ENCODE data around the gene CCN2.
"Not testable (repeated sequence)": the region's sequence is repeated elsewhere in the genome, so short reads cannot be mapped to it uniquely, and the experiment has no call there.

CCN2 gene

GRCh38 chr6:131937703-131938631 lies 13.2 kb downstream of the CCN2 start:
- peak; percentile 95 for DNase-seq

DNA sequence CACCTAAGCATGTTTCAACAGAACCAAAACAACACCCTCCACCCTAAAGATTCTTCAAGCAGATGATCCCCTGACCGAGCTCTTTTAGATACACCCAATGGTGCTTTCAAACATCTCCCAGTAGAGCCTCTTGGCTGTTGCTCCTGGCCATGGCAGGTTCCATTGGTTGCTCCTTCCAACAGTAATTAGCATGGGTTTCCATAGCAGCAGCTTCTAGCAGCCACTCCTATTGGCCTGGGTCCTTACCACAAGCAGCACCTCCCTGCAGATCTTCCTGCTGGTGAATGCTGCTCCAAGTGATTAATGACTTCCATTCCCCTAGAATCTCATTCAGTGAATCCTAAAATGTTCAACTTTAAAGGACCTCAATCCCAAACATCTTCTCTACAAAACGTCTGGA lies 13.9 kb downstream of the CCN2 start:
- DNase-seq: no peak

GRCh38 chr6:131936156-131936555 lies 15.0 kb downstream of the CCN2 start:
- DNase-seq: no peak

DNA sequence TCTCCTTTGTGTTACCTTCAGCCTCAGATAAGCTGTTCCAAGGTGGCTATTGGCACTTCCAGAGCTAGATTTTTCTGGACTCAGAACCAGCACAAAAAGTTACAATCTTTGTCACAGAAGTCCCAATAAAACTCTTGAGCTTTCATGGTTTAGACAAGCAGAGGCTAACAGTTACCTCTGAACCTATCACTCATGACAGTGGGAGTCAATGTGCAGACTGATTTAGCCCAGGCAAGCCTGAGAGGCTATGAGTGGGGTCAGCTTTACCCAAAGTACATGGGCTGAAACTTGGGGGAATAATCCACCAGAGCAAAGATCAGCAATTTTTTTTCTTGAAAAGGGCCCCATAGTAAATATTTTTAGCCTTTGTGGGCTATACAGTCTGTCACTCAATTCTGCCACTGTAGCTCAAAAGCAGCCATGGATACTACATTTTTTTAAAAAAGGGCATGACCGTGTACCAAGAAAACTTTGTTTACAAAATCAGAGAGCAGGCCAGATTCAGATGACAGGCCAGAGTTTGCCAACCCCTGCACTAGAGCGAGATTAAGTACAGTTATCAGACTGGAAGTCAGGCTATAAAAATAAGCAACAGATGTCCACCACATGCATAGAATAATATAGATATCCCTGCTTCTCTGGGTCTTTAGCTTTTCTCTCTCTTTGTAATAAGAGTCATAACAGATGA lies 20.0 kb downstream of the CCN2 start:
- no peak for DNase-seq

GRCh38 chr6:131929976-131930375 lies 21.2 kb downstream of the CCN2 start:
- DNase-seq: no peak

DNA sequence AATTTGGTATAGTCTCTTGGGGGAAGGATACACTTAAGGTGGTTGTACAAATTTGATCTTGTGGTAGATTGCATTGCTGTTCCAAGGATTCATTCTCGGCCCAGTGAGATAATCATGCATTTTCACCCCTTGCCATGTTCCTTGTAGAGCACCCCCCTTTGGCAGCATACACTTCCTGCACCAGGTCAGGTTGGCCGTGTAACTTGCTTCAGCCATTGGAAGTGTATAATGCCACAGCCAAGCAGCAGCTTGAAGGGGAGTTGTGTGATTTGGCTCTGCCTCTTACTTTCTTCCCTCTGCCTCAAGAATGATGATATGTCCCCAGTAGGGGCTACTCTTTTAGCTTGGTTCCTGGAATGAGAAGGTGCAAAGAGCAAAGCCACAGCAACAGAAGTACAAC lies 21.9 kb downstream of the CCN2 start:
- DNase-seq: no peak

DNA sequence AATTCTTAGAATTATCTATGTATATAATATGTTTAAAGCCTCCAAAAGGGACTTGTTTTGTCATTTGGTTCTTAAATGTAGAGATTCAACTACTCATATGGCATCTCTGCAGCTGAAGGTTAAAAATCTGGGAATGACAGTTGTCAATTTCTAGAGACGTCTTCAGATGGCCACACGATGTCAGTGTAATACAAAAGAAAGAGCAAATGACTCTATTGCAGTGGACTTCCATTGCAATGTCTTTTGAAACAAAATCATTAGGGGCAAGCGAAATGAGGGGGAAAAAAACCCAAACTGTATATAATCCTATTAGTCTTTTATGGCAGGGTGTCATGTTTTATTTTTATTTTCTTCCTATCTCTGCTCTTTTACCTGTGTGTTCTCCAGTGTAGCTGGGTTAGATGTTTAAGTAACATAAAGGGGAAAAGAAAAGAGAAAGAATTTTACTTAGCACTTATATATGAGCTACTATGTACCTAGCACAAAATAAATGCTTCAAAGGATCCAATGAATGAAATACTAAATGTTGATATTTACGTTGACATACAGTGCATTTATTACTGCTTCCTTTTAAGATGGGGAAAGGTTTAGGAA lies 26.2 kb downstream of the CCN2 start:
- DNase-seq: peak; percentile 72

GRCh38 chr6:131923356-131923755 lies 27.8 kb downstream of the CCN2 start:
- DNase-seq: peak; percentile 68

DNA sequence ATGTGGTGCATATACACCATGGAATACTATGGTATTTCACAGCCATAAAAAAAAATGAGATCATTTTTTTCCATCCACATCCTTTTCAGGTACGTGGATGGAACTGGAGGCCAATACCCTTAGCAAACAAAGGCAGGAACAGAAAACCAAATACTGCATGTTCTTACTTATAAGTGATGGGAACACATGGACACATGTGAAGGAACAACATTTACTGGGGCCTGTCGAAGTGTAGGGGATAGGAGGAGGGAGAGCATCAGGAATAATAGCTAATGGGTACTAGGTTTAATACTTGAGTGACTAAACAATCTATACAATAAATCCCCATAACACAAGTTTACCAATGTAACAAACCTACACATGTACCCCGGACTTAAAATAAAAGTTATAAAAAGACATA lies 30.5 kb downstream of the CCN2 start:
- DNase-seq: no peak

GRCh38 chr6:131918650-131919355 lies 32.4 kb downstream of the CCN2 start:
- DNase-seq: no peak

DNA sequence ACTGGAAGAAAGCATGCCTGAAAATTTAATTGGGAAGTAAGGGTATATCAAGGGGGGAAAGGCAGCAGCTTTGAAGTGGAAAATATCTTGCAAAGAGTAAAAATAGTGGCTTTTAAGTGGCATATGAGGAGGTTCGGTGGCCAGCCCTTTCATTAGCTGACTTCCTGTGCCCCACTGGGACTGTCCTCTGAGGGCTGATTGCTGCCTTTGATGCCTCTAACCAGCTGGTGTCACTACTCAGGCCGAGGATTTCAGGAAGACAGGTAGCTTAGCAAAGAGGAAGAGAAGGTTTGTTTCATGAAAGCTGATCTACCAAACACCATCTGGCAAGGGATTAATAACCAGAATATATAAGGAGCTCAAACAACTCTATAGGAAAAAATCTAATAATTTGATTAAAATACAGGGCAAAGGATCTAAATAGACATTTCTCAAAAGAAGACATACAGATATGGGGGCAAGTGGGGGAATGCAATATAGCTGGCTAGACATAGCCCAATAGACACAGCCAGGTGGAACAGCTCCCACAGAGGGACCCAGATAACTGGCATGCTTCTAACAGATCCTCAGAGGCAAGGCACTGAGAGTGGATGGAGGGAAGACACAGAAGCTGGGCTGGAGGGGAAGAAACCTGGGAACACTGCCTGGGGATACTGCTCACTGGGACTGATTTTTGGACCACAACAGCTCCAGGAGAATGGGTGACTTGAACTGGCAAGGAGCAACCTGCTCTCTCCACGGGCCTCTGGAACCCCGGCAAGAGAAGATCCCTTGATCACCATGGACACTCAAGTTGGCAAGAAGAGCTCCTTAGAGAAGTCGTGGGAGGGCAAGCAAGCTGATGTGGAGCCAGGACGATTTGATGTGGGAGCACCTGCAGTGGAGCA lies 33.2 kb downstream of the CCN2 start:
- no peak for DNase-seq

DNA sequence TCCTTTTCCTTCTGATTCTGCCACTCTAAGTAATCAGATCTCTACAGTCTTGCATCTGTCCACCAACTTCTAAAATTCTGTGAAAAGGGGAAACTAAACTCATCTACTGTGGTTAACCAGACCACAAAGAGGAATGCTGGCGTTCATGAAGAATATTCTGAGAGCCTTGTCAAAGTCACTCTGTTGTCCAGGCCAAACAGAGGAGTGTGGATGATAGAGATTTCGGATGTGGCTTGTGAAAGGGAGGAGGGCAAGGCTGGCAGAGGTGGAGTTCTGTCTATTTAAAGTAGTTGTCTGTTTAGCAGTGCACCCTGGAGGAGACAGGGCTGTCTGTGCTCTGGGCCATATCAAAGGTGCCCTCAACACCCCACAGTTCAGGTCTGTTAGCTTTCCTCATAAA lies 33.9 kb downstream of the CCN2 start:
- peak; percentile 40 for DNase-seq

GRCh38 chr6:131916847-131917246 lies 34.3 kb downstream of the CCN2 start:
- no peak for DNase-seq

GRCh38 chr6:131916091-131916796 lies 34.9 kb downstream of the CCN2 start:
- not testable (repeated sequence) for DNase-seq

GRCh38 chr6:131914967-131915751 lies 36.0 kb downstream of the CCN2 start:
- peak; percentile 79 for DNase-seq

GRCh38 chr6:131914234-131914633 lies 36.9 kb downstream of the CCN2 start:
- peak; percentile 51 for DNase-seq

GRCh38 chr6:131911951-131912350 lies 39.2 kb downstream of the CCN2 start:
- no peak for DNase-seq

DNA sequence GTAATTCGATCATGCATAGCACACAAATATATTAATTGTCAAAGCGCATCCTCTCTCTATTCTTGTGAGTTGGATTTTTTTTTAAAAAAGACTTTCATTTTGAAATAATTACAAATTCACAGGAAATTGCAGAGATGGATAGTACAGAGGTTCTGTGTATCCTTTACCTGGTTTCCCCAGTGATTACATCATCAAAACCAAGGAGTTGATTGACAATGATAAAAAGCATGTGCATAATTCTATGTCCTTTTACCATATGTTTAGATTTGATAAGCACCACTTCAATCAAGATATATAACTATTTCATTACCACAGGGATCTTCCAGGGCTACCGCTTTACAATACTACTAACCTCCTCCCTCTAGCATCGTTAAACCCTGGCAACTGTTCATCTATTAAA lies 40.2 kb downstream of the CCN2 start:
- DNase-seq: no peak

- no peak for DNase-seq
Measured at GRCh38 chr6:131910219-131910589, 41.0 kb downstream of the CCN2 start.
